ENCODE results near the gene CDK17. TPM values are rescaled to one million over a fixed set of nuclear protein-coding genes. Genes with fewer than 3 reads are reported as not detected.
A peak's percentile ranks its signal among the peaks of the same experiment; 100 is the strongest.

Gene CDK17
- total and polyA plus RNA-seq, 7 donors, result 4.6 to 117 (median 63.2) TPM

DNA sequence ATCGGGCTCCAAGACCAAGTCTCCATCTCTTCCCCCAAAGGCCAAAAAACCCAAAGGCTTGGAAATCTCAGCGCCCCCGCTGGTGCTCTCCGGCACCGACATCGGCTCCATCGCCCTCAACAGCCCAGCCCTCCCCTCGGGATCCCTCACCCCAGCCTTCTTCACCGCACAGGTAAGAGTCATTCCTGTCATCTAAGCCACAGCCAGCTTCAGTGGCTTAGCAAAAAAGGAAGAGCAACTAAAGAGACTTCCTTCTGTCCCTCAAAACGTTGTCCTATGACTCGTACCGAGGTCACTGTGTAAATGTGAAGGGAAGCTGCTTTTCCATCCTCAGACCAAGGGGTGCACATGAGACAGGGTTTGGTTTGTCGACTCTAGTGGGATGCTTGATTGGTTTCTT lies 152.7 kb downstream of the CDK17 start:
- H3K27ac ChIP-seq, result peak overlapping the region in 2 of 4 donors; percentile 70 to 74
- DNase-seq, result no peak
- 90 to 92% methylated on average over 13 of the region's 13 CpGs for WGBS, 2 donors
- H3K9me3 ChIP-seq, result no peaks in the 10 kb centered on the region
- intact Hi-C loops (cut with DNase I), result no loop called here
- TF ChIP-seq, protein P1, sequence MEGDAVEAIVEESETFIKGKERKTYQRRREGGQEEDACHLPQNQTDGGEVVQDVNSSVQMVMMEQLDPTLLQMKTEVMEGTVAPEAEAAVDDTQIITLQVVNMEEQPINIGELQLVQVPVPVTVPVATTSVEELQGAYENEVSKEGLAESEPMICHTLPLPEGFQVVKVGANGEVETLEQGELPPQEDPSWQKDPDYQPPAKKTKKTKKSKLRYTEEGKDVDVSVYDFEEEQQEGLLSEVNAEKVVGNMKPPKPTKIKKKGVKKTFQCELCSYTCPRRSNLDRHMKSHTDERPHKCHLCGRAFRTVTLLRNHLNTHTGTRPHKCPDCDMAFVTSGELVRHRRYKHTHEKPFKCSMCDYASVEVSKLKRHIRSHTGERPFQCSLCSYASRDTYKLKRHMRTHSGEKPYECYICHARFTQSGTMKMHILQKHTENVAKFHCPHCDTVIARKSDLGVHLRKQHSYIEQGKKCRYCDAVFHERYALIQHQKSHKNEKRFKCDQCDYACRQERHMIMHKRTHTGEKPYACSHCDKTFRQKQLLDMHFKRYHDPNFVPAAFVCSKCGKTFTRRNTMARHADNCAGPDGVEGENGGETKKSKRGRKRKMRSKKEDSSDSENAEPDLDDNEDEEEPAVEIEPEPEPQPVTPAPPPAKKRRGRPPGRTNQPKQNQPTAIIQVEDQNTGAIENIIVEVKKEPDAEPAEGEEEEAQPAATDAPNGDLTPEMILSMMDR (IDR thresholded peaks at IDR 0.05), result no peak
- TF ChIP-seq EP300 (IDR thresholded peaks at IDR 0.05), result no peak
- TF ChIP-seq POLR2AphosphoS5 (IDR thresholded peaks at IDR 0.05), result no peak
- TF ChIP-seq POLR2A (IDR thresholded peaks at IDR 0.05), result no peak
- H3K36me3 ChIP-seq, result peaks cover 5 to 33% (median 11%) of the 10 kb centered on the region in 4 donors
- H3K4me1 ChIP-seq, result peaks cover 0 to 30% (median 23%) of the 10 kb centered on the region in 4 donors
- H3K4me3 ChIP-seq, result no peak overlapping the region
- no peaks in the 10 kb centered on the region for H3K27me3 ChIP-seq

DNA sequence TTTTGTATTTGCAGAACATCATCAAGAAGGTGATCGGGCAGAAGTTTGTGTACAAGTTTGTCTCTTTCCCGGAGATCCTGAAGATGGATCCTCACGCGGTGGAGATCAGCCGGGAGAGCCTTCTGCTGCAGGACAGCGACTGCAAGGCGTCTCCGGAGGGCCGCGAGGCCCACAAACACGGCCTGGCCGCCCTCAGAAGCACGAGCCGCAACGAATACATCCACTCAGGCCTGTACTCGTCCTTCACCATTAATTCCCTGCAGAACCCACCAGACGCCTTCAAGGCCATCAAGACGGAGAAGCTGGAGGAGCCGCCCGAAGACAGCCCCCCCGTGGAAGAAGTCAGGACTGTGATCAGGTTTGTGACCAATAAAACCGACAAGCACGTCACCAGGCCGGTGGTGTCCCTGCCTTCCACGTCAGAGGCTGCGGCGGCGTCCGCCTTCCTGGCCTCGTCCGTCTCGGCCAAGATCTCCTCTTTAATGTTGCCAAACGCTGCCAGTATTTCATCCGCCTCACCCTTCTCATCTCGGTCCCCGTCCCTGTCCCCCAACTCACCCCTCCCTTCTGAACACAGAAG lies 153.2 kb downstream of the CDK17 start:
- no peaks in the 10 kb centered on the region for H3K9me3 ChIP-seq
- H3K4me1 ChIP-seq, result peaks cover 0 to 36% (median 29%) of the 10 kb centered on the region in 4 donors
- intact Hi-C loops (cut with DNase I), result no loop called here
- H3K27me3 ChIP-seq, result no peaks in the 10 kb centered on the region
- peaks cover 5 to 33% (median 11%) of the 10 kb centered on the region in 4 donors for H3K36me3 ChIP-seq
- TF ChIP-seq EP300 (IDR thresholded peaks at IDR 0.05) (no peak), POLR2AphosphoS5 (IDR thresholded peaks at IDR 0.05) (no peak), POLR2A (IDR thresholded peaks at IDR 0.05) (no peak)
- TF ChIP-seq, protein P1 (IDR thresholded peaks at IDR 0.05), result no peak
- no peak overlapping the region for H3K27ac ChIP-seq
- no peak for DNase-seq
- H3K4me3 ChIP-seq, result no peak overlapping the region
- 95 to 96% methylated on average over 36 of the region's 36 CpGs for WGBS, 2 donors

DNA sequence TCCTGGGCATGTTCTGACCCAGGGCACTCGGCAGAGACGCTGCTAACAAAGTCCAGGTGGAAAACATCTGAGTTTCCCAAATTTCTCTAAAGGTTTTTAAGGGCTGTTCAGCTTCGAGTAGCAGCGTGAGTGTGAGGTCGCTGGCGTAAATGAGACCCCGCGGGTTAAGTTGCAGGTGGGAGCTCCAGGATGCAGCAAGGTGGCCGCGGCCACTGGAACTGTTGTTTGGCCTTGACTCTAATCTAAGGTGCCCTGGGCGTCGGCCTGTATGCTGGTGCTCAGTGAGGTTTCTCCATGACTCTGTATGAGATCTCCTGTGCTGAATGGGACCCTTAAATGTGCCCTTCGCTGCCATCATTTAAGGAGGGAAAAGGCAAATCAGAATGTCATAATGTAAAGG lies 155.4 kb downstream of the CDK17 start:
- 90 to 91% methylated on average over 13 of the region's 13 CpGs for WGBS, 2 donors
- DNase-seq, result no peak
- intact Hi-C loops (cut with DNase I), result no loop called here
- H3K27me3 ChIP-seq, result no peaks in the 10 kb centered on the region
- H3K9me3 ChIP-seq, result no peaks in the 10 kb centered on the region
- peak overlapping the region in 2 of 4 donors; percentile 15 to 20 for H3K27ac ChIP-seq
- H3K4me3 ChIP-seq, result no peak overlapping the region
- peaks cover 0 to 53% (median 48%) of the 10 kb centered on the region in 4 donors for H3K4me1 ChIP-seq
- TF ChIP-seq POLR2AphosphoS5 (IDR thresholded peaks at IDR 0.05), result no peak
- no peak for TF ChIP-seq POLR2A (IDR thresholded peaks at IDR 0.05)
- TF ChIP-seq, protein P1 (IDR thresholded peaks at IDR 0.05), result no peak
- TF ChIP-seq EP300 (IDR thresholded peaks at IDR 0.05), result no peak
- peaks cover 5 to 17% (median 11%) of the 10 kb centered on the region in 4 donors for H3K36me3 ChIP-seq

DNA sequence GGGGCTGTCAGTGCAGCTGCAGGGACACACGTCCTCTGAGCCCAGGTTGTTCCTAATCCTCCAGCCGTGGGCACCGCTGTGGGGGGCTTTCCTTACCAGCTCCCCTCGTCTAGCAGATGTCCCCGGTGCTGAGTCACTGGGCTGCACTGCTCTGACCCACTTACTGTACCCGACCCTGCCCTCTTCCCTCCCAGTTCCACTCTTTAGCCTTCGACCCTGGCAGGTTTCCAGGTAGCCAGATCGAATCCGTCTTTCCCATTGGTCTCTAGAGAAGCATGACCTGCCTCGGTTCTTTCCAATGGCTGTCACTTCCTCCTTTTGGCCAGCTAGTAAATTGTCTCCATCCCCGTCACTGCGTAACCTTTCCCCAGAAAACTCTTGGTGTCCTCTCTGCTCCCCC lies 157.6 kb downstream of the CDK17 start:
- TF ChIP-seq POLR2AphosphoS5 (IDR thresholded peaks at IDR 0.05), result no peak
- no peak for TF ChIP-seq EP300 (IDR thresholded peaks at IDR 0.05)
- TF ChIP-seq, protein P1 (IDR thresholded peaks at IDR 0.05), result no peak
- no peak for TF ChIP-seq POLR2A (IDR thresholded peaks at IDR 0.05)
- Histone ChIP-seq H3K4me3 (no peak overlapping the region), H3K9me3 (no peaks in the 10 kb centered on the region), H3K27ac (peak overlapping the region; percentile 92 to 97 (median 95)), H3K27me3 (no peaks in the 10 kb centered on the region), H3K4me1 (peaks cover 0 to 54% (median 53%) of the 10 kb centered on the region in 4 donors), H3K36me3 (peaks cover 5 to 9% (median 8%) of the 10 kb centered on the region in 4 donors)
- intact Hi-C loops (cut with DNase I), result no loop called here
- 78 to 81% methylated on average over 12 of the region's 12 CpGs for WGBS, 2 donors
- peak; percentile 72 for DNase-seq
